Measurements from ENCODE around the gene ENO4. TPM values are rescaled to one million over a fixed set of nuclear protein-coding genes. Genes with fewer than 3 reads are reported as not detected.

The ENO4 gene
- total RNA-seq, 3 donors from 2014 or later, result 0.31 TPM; not detected in 2

DNA sequence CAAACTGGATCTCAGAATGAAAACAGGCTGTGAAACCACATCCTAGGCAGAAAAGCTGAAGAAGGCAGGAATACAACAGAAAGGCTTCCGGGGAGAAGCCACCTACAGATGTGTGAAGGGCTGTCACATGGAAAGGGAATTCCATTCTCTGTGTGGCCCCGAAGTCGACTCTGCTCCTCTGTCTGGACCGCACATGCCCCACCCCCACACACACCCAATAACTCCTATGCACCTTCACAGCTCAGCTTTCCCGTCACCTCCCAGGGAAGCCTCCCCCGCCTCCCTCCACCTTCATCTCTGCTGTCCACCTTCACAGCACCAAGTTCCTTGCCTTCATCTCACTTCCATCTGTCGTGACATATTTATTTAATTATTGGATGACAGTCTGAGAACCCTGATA, 23.4 kb upstream of the ENO4 start:
- TF ChIP-seq CTCF (IDR thresholded peaks at IDR 0.05), result no peak
- no peaks in the 10 kb centered on the region for H3K36me3 ChIP-seq (ENCODE audit: low read depth)
- intact Hi-C loops (cut with DNase I, micrococcal nuclease), result no loop called here
- no peaks in the 10 kb centered on the region for H3K9me3 ChIP-seq
- no peak for ATAC-seq
- no peaks in the 10 kb centered on the region for H3K4me1 ChIP-seq (ENCODE audit: low read depth)
- DNase-seq, result no peak
- no peak overlapping the region for H3K4me3 ChIP-seq

- ATAC-seq, result no peak
- TF ChIP-seq CTCF (IDR thresholded peaks at IDR 0.05), result no peak
- Histone ChIP-seq H3K9me3 (no peaks in the 10 kb centered on the region), H3K4me1 (ENCODE audit: low read depth) (no peaks in the 10 kb centered on the region), H3K36me3 (ENCODE audit: low read depth) (no peaks in the 10 kb centered on the region), H3K4me3 (no peak overlapping the region)
- intact Hi-C loops (cut with DNase I, micrococcal nuclease), result no loop called here
- no peak for DNase-seq
Observed at GRCh38 chr10:116826803-116827202, 22.5 kb upstream of the ENO4 start.

DNA sequence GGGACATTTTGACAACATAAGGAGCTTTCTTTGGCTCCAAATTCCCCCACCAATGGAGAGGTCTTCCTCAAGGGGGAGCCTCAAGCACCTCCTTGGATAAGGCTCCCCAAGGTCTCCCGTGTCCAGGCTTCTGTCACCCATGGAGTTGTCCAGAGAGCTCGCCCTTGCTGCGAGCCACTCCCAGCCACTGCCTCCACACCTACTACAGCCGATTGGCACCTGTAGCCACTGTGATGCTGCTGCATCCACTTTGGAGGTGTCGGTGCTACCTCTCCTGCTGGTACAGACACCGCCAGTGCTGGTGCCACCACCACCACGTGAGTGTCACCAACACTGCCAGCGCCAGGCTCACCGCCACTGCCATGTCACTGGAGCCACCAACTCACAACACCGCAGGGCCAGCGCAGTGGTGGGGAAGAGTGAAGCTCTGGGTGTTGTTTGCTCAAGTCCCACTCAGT, 22.1 kb upstream of the ENO4 start:
- no peak for ATAC-seq
- intact Hi-C loops (cut with DNase I, micrococcal nuclease), result no loop called here
- no peak overlapping the region for H3K4me3 ChIP-seq
- no peaks in the 10 kb centered on the region for H3K4me1 ChIP-seq (ENCODE audit: low read depth)
- DNase-seq, result no peak
- no peak for TF ChIP-seq CTCF (IDR thresholded peaks at IDR 0.05)
- no peaks in the 10 kb centered on the region for H3K36me3 ChIP-seq (ENCODE audit: low read depth)
- H3K9me3 ChIP-seq, result no peaks in the 10 kb centered on the region

- intact Hi-C loops (cut with DNase I, micrococcal nuclease), result no loop called here
- ATAC-seq, result no peak
- Histone ChIP-seq H3K9me3 (no peaks in the 10 kb centered on the region), H3K36me3 (ENCODE audit: low read depth) (no peaks in the 10 kb centered on the region), H3K4me1 (ENCODE audit: low read depth) (no peaks in the 10 kb centered on the region), H3K4me3 (no peak overlapping the region)
- no peak for TF ChIP-seq CTCF (IDR thresholded peaks at IDR 0.05)
- DNase-seq, result no peak
Observed at GRCh38 chr10:116828116-116828515, 21.2 kb upstream of the ENO4 start.

- ATAC-seq (no peak), DNase-seq (no peak)
- TF ChIP-seq CTCF (IDR thresholded peaks at IDR 0.05), result no peak
- intact Hi-C loops (cut with DNase I, micrococcal nuclease), result no loop called here
- Histone ChIP-seq H3K9me3 (no peaks in the 10 kb centered on the region), H3K4me1 (ENCODE audit: low read depth) (no peaks in the 10 kb centered on the region), H3K4me3 (no peak overlapping the region), H3K36me3 (ENCODE audit: low read depth) (no peaks in the 10 kb centered on the region)
Observed at GRCh38 chr10:116829711-116830110, 19.6 kb upstream of the ENO4 start.

DNA sequence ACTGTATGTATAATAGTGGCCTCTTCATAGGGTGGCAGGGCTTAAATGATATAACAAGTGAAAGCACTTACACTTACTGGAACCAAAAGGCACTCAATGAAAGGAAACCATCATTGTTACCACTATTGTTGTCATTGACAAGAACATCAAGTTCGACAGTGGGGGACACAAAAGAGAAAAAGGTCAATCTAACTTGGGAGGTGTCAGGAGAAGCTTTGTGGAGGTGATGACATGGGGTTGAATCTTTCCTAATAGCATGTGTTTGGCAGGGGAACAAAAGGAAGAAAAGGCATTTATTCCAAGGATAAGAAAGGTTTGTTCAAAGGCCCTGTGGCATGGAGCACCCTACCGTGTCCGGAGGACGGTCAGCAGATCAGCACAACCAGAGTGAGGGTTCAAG, 18.2 kb upstream of the ENO4 start:
- TF ChIP-seq CTCF (IDR thresholded peaks at IDR 0.05), result no peak
- intact Hi-C loops (cut with DNase I, micrococcal nuclease), result no loop called here
- no peak for ATAC-seq

More for the DNA sequence above, 18.2 kb upstream of the ENO4 start:
- Histone ChIP-seq H3K9me3 (no peaks in the 10 kb centered on the region), H3K4me3 (no peak overlapping the region), H3K4me1 (ENCODE audit: low read depth) (no peaks in the 10 kb centered on the region), H3K36me3 (ENCODE audit: low read depth) (no peaks in the 10 kb centered on the region)
- no peak for DNase-seq
